Measurements from ENCODE around the gene TMEM135. TPM values are rescaled to one million over a fixed set of nuclear protein-coding genes. Genes with fewer than 3 reads are reported as not detected.

Gene TMEM135
- total RNA-seq, 1 experiment from 2014 or later: 65.5 TPM

DNA sequence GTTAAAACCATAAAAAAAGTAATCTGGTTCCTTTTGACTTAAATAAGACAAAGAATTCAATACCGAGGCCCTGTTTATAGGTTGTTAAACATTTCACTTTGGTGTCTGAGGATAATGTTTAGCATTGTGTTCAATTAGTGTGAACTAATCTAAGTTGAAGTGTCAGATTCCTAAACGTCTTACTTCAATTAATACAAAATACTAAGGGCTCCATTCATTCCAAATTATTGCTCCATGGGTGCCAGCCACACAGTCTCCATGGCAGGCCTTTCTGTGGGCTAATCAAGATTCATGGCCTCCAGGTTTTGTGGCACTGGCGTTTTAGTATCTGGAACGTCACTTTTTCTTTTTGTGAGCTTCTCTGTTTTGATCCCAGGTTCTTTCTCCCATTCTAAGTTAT is 89.4 kb downstream of the TMEM135 start:
- in situ Hi-C loops (cut with HindIII; ENCODE audit: low pct_unique_long_range_greater_than_20kb, low sequenced_read_pairs) (no loop called here), intact Hi-C loops (cut with micrococcal nuclease; ENCODE audit: unreplicated experiment) (no loop called here)
- no peaks in the 10 kb centered on the region for H3K27me3 ChIP-seq (ENCODE audit: control insufficient read depth, insufficient read depth, low read length)
- POLR2A ChIA-PET: interaction anchor here (0.6 kb wide), 1 partner anchor 127 kb away, joined by 3 read pairs; no protein-coding TSS in a partner anchor
- no peak overlapping the region for H3K27ac ChIP-seq (ENCODE audit: low read length)
- TF ChIP-seq, protein P1, sequence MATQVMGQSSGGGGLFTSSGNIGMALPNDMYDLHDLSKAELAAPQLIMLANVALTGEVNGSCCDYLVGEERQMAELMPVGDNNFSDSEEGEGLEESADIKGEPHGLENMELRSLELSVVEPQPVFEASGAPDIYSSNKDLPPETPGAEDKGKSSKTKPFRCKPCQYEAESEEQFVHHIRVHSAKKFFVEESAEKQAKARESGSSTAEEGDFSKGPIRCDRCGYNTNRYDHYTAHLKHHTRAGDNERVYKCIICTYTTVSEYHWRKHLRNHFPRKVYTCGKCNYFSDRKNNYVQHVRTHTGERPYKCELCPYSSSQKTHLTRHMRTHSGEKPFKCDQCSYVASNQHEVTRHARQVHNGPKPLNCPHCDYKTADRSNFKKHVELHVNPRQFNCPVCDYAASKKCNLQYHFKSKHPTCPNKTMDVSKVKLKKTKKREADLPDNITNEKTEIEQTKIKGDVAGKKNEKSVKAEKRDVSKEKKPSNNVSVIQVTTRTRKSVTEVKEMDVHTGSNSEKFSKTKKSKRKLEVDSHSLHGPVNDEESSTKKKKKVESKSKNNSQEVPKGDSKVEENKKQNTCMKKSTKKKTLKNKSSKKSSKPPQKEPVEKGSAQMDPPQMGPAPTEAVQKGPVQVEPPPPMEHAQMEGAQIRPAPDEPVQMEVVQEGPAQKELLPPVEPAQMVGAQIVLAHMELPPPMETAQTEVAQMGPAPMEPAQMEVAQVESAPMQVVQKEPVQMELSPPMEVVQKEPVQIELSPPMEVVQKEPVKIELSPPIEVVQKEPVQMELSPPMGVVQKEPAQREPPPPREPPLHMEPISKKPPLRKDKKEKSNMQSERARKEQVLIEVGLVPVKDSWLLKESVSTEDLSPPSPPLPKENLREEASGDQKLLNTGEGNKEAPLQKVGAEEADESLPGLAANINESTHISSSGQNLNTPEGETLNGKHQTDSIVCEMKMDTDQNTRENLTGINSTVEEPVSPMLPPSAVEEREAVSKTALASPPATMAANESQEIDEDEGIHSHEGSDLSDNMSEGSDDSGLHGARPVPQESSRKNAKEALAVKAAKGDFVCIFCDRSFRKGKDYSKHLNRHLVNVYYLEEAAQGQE (IDR thresholded peaks at IDR 0.05; ENCODE audit: insufficient read depth in 1 of 2, low read depth in 2 of 2, low read length in 1 of 2): no peak
- TF ChIP-seq TCF7L2 (IDR thresholded peaks at IDR 0.05; ENCODE audit: low read depth, low read length) (no peak), SIN3A (IDR thresholded peaks at IDR 0.05; ENCODE audit: borderline replicate concordance, insufficient read depth, low read depth, low read length) (no peak), POLR2AphosphoS5 (IDR thresholded peaks at IDR 0.05; ENCODE audit: low read depth, low read length) (no peak), CTCF (IDR thresholded peaks at IDR 0.05) (no peak)
- H3K36me3 ChIP-seq (ENCODE audit: control insufficient read depth, insufficient read depth, low read length): no peaks in the 10 kb centered on the region
- H3K4me3 ChIP-seq (ENCODE audit: low read depth in 2 of 2, low read length in 2 of 2): no peak overlapping the region
- no peak for DNase-seq (ENCODE audit: low read depth, low spot score)
- H3K9me3 ChIP-seq (ENCODE audit: control insufficient read depth, insufficient read depth, low read depth, low read length): 0 out of 2 replicates have a peak, but pooled peaks cover 3% of the 10 kb centered on the region
- 0 out of 2 replicates have a peak, but pooled peaks cover 9% of the 10 kb centered on the region for H3K4me1 ChIP-seq (ENCODE audit: control insufficient read depth, insufficient read depth, low read length)
- CTCF ChIA-PET: no interaction called here
- no TSS peak for BruUV-seq (replicated peaks)
- no peak for ATAC-seq

DNA sequence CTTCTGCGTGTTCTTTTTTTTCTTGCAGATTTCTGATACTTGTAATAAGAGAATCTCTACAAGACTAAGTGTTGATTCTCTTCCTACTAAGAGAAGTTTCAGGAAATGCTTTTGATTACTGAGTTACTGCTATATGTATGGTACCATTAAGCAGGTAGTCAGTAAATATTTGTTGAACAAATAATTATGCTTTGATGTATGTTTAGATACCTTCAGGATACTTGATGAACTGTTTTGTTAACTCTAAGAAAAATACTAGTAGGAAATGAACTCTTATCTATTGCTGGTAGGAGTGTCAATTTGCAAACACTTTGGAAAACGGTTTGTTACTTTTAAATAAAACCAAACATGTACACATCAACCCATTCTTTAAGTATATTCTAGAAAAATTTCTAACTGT is 90.6 kb downstream of the TMEM135 start:
- BruUV-seq (replicated peaks): no TSS peak
- Histone ChIP-seq H3K36me3 (ENCODE audit: control insufficient read depth, insufficient read depth, low read length) (no peaks in the 10 kb centered on the region), H3K27ac (ENCODE audit: low read length) (no peak overlapping the region), H3K4me1 (ENCODE audit: control insufficient read depth, insufficient read depth, low read length) (0 out of 2 replicates have a peak, but pooled peaks cover 9% of the 10 kb centered on the region), H3K27me3 (ENCODE audit: control insufficient read depth, insufficient read depth, low read length) (no peaks in the 10 kb centered on the region), H3K9me3 (ENCODE audit: control insufficient read depth, insufficient read depth, low read depth, low read length) (0 out of 2 replicates have a peak, but pooled peaks cover 3% of the 10 kb centered on the region), H3K4me3 (ENCODE audit: low read depth in 2 of 2, low read length in 2 of 2) (no peak overlapping the region)
- no peak for TF ChIP-seq TCF7L2 (IDR thresholded peaks at IDR 0.05; ENCODE audit: low read depth, low read length)
- TF ChIP-seq, protein P1 (IDR thresholded peaks at IDR 0.05; ENCODE audit: insufficient read depth in 1 of 2, low read depth in 2 of 2, low read length in 1 of 2): no peak
- TF ChIP-seq POLR2AphosphoS5 (IDR thresholded peaks at IDR 0.05; ENCODE audit: low read depth, low read length): no peak
- no peak for TF ChIP-seq SIN3A (IDR thresholded peaks at IDR 0.05; ENCODE audit: borderline replicate concordance, insufficient read depth, low read depth, low read length)
- no peak for TF ChIP-seq CTCF (IDR thresholded peaks at IDR 0.05)
- intact Hi-C loops (cut with micrococcal nuclease; ENCODE audit: unreplicated experiment): no loop called here
- ATAC-seq: no peak
- ChIA-PET CTCF (no interaction called here), POLR2A (no interaction called here)
- DNase-seq (ENCODE audit: low read depth, low spot score): no peak
- in situ Hi-C loops (cut with HindIII; ENCODE audit: low pct_unique_long_range_greater_than_20kb, low sequenced_read_pairs): no loop called here
